HG03039 (cell line): Measurements from ENCODE around the gene ZHX3.

Experiments used
- ATAC-seq: cut with Tn5 transposase; IDR thresholded peaks from one replicate; pipeline ENCODE4 v1.9.1; 2021; ENCODE audit warnings: mild to moderate bottlenecking, moderate library complexity; ENCODE audit not compliant: unreplicated experiment

The ZHX3 gene

DNA sequence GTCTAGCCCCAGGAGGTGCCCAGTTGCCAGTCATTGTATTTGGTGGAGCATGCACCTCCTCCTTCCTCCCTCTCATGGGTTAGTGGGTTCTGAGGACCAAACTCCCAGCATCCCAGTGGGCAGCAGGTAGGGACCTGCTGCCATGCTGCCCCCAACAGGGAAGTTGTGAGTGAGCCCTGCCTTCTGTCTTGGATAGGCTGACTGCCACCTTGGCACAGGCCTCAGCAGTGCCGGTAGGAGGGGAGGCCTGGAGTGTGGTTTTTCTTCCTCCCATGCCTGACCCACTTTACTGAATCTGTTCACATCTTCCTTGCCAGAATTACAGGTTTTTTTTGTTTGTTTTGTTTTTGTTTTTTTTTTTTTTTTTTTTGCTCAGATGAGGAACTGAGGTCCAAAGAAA is 155.6 kb downstream of the ZHX3 start:
- ATAC-seq = no peak

DNA sequence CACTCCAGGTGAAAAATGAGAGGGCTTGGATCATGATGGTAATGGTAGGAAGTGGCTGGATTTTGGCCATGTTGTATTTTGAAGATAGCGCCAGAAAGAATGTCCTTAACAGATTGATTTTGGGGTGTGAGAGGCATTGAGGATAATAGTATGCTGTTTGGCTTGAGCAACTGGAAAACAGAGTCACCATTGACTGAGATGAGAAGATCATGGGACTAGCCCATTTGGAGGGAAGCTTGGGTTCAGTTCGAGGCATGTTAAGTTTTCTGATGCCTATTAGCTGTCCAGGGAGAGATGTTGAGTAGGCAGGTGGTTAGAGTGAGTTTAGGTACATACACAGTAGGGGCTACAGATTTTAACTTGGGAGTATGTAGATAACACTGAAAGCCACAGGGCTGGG is 156.8 kb downstream of the ZHX3 start:
- ATAC-seq = no peak

DNA sequence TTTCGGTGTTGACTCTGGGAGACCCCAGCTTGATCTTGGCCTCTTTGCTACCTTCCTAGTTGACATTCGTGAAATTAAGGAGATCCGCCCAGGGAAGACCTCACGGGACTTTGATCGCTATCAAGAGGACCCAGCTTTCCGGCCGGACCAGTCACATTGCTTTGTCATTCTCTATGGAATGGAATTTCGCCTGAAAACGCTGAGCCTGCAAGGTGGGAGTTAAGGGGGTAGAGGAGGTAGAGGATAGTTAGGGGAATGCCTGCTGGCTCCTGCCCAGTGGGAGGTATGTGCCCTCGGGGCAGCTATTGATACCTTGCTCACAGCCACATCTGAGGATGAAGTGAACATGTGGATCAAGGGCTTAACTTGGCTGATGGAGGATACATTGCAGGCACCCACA is 158.0 kb downstream of the ZHX3 start:
- no peak for ATAC-seq

GRCh38 chr20:41158082-41158625 is 159.4 kb downstream of the ZHX3 start:
- ATAC-seq = no peak

- no peak for ATAC-seq
These were observed 162.3 kb downstream of the ZHX3 start for GRCh38 chr20:41155261-41155660.

- ATAC-seq = no peak
These were observed 162.9 kb downstream of the ZHX3 start for GRCh38 chr20:41154436-41155176.

- no peak for ATAC-seq
These were observed 165.3 kb downstream of the ZHX3 start for GRCh38 chr20:41152108-41152757.

DNA sequence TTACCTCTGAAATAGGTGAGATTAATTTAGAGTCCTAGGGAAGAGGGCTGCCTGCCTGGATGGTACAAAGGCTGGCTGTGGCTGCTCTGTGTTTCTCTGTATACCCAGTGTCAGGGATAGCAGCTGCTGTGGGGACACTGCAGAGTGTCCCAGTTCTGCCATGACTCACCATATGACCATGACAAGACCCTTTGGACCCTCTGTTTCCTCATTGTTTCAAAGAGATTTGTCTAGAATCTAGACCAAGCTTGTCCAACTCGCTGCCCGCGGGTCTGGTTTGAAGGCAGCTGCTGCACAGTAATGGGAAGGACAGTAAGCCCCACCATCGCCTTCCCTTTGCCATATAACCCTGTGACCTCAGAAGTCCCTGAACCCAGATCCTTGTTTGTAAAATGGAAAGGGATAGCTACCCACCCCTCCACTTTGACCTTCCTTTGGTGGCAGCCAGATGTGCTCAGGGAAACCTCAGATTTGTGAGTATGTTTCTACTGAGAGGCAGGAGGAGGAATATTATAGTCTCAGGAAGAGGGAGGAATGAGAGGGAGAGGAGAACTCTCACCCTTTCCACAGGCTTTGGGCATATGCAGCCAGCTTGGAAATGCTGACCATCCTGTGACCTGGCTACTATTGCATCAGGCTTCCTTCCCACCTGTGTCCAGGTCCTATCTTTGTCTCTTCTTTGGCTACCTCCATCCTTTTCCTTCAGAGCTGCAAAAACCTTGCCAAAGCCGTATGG is 166.2 kb downstream of the ZHX3 start:
- ATAC-seq = no peak

DNA sequence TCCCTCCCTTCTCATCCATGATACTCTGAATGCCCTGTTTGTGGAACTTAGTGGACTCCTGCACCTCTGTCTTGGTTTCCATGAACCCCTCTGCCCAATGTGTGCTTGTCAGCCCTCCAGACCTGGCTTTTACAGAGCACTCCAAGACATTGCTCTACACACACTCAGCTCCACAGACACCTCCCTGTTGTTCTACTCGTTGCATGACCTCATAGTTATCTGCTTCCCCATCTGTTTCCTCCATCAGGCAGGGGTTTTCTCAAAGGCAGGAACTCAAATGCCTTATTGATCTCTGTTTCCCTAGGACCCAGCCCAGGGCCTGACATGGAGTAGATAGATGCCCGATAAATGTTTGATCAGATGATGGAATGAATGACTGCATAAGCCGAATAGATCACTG is 166.9 kb downstream of the ZHX3 start:
- ATAC-seq = no peak

- no peak for ATAC-seq
These were observed 168.6 kb downstream of the ZHX3 start for GRCh38 chr20:41148942-41149341.

- no peak for ATAC-seq
These were observed 169.8 kb downstream of the ZHX3 start for GRCh38 chr20:41147767-41148191.

DNA sequence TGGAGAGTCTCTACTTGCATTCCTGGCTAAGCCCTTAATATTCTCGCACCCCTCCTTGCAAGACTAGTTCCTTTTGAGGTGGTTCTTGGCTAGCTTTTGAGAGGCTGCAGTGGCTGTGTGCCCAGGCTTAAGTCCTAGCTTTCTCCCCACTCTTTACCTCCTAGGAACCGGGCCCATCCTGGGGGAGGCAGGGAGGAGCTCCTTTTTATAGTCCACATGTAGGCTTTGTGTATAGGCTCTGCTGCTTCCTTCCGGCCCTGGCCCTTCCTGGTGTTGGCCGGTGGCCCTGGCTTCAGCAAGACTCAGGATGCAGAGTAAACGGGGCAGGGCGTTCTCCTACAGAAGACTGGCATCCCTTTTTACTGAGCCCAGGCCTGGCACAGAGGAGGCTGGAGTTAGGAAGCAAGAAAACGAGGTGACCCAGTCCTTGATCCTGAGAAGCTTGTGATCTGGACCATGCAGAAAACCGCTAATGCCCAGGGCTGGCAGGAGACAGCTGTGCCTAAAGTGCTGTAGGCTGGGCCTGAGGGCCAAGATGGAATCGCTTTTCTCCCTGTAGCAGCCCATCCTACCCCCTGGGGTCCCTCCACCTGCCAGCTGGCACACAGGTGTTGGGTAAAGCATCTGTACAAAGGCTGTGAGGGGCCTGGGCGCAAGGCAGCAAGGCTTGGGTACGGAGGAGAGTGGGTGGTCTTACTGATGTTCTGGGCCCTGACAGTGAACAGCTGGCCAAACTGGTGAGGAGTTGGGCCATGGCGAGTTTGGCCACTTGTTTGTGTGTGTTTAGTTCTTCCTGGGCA is 171.5 kb downstream of the ZHX3 start:
- no peak for ATAC-seq

DNA sequence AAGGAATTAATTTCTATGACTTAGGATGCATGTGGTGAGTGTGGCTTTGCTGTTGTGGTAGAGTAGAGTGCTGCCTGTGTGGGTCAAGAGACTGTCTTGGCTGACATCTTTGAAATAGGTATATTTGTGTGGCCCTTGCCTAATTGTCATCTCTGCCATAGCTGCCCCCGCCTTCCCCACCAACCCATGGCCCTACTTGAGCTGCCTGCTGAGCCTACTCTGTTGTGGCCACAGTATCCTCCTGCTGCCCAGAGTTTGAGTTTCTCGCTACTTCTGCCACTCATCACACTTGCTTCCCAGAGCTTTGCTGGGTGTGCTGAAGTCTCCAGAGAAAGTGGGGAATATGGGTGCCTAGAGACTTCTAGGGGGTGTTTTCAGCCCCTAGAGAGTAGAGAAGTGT is 172.2 kb downstream of the ZHX3 start:
- ATAC-seq = no peak

DNA sequence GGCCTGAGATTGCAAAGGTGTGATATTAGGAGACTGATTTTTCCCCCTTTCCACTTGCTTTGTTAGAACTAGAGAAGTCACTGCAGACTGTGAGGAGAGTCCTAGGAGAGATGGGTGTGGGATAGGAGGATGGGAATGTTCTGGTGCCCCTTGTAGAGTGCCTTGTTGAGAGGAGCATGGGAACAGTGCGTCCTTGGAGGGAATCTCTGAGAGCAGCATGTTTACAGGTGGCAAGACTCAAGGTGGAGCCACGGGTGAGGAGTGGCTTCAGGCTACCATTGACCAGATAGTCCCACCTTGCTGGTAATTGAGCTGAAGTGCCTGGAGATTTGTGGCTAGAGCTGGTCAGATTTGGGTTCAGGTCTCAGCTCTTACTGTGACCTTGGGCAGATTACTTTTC is 174.2 kb downstream of the ZHX3 start:
- ATAC-seq = no peak

- ATAC-seq = no peak
These were observed 174.6 kb downstream of the ZHX3 start for GRCh38 chr20:41142919-41143318.

DNA sequence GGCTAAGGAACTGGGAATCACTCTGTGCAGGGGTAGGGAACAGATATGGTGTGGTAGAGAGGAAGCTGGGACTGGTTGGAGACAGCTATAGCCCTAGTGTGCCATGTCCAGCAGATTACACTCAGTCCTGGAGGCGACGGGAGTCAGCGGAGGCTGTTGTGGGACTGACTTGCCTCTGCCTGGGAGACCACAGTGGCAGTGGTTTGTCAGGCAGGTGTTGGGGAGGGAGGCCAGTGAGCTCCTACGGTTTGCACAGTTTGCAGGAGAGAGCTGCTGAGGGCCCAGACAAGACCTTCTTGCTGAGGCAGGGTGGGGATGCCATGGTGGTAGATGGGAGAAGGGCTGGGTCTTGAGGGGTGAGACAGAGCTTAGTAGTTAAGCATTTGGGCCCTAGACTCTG is 175.3 kb downstream of the ZHX3 start:
- ATAC-seq = no peak

DNA sequence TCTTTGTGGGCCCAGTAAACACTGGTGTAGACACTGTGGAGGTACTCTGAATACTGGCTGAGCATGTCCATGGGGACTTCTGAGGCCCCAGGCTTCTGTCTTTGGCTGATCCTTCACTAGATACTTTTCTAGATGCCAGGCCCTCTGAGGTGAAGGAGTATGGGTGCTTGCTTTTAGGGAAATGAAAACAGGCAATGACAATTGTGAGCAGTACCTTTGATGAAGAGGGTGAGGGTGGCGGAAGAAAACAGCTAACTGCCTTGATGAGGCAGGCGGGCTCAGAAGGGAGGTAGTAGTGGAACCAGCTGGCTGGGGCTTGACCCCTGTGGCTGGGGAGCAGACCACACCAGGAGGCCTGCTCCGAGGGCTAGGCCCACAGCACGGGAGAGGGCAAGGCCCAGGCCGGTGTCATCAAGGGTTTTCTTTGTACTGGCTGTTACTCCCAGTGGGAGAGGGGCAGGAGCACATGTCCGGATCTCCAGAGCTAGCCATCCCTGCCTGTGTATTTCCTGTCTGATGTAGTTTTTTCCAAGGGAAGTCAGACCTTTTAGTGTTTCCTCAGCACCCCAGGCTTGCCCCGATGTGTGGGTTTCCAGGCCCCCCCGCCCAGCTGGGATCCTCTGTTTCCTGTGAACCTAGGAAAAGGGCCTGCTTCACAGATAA is 176.2 kb downstream of the ZHX3 start:
- no peak for ATAC-seq

- no peak for ATAC-seq
These were observed 177.1 kb downstream of the ZHX3 start for GRCh38 chr20:41140226-41141133.
